Adrenal gland (tissue), 5 donors: ENCODE data around the gene DNMT1.

ENCODE experiments used
- POLR2A ChIP-seq, 2 donors: fragments of 450-650 bp; IDR thresholded peaks; one replicate each; pipeline ENCODE4 v1.6.1; 2017; ENCODE audit warnings: antibody characterized with exemption in 2 of 2, mild to moderate bottlenecking in 2 of 2, moderate library complexity in 1 of 2
- TF ChIP-seq, protein P1 (sequence below), 6 experiments: fragments of 450-650 bp in 4 of 6; fragments of 200-600 bp in 2 of 6; sonication (generic) in 1 of 6; IDR thresholded peaks; 1 replicate in 5 of 6; 2 replicates in 1 of 6; pipeline versions ENCODE4 v1.5.1 to v1.8.0; 2016 to 2021; ENCODE audit warnings: antibody characterized with exemption in 6 of 6, mild to moderate bottlenecking in 2 of 6, moderate library complexity in 1 of 6
- donor health status: DM: no; HTN: no; CAD: no.

DNA sequence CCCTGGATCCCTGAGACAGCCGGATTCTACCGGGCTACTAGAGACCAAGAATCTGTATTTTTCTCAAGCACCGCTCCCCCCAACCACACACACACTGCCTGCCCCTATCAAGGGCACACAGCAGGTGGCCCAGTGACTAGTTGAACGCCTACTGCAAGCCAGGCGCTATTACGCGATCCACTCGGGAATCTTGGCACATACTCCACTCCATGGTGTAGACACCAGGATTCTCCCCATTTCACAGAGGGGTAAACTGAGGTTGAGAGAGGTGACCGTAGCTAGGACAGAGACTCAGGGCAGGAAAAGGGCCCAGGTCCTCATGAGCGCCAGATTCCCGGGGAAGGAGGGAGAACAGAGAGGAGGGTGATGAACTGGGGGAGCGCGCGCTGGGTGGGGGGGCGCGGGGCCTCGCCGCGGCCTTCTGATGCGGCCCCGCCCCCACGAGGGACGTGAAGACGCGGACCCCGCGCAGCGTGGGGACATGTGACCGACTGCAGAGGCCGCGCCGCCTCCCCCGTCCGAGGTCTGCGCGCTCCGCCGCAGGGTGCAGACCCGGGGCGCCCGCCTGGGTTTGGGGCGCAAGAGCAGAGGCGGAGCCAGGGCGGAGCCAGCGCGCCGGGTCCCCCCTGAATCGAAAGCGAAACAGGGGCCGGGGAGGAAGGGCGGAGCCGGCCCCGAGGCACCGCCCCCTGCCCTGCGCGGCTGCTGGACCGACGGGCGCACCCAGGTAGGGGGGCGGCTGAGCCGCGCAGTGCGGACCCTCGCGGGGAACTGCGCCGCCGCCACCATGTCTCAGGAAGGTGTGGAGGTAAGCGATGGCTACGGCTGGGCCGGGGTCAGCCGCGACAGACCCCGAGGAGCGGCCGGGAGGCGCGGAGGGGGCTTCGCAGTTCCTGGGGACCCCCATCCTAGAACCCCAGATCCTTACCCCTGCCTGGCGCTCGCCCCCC, 108.8 kb downstream of the DNMT1 start, which contains the start of gene SHFL:
- TF ChIP-seq, protein P1, sequence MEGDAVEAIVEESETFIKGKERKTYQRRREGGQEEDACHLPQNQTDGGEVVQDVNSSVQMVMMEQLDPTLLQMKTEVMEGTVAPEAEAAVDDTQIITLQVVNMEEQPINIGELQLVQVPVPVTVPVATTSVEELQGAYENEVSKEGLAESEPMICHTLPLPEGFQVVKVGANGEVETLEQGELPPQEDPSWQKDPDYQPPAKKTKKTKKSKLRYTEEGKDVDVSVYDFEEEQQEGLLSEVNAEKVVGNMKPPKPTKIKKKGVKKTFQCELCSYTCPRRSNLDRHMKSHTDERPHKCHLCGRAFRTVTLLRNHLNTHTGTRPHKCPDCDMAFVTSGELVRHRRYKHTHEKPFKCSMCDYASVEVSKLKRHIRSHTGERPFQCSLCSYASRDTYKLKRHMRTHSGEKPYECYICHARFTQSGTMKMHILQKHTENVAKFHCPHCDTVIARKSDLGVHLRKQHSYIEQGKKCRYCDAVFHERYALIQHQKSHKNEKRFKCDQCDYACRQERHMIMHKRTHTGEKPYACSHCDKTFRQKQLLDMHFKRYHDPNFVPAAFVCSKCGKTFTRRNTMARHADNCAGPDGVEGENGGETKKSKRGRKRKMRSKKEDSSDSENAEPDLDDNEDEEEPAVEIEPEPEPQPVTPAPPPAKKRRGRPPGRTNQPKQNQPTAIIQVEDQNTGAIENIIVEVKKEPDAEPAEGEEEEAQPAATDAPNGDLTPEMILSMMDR (IDR thresholded peaks at IDR 0.05), result no peak
- peak in 1 of 2 donors; percentile 37 for TF ChIP-seq POLR2A (IDR thresholded peaks at IDR 0.05)
